Ovary (tissue), 9 donors: ENCODE data around the gene PDE7B. TPM values are rescaled to one million over a fixed set of nuclear protein-coding genes. Genes with fewer than 3 reads are reported as not detected.

Experiments used
- DNase-seq, 5 donors: peaks; one replicate each; pipeline ENCODE4 v3.0.0-alpha.2; 2019 to 2020
- H3K27ac ChIP-seq, 2 donors: fragments of 200-600 bp; one replicate each; pipeline versions ENCODE4 v1.5.1 to v1.8.0; 2019 to 2022
- H3K27me3 ChIP-seq: fragments of 200-600 bp; one replicate; pipeline ENCODE4 v1.8.0; 2022
- H3K36me3 ChIP-seq: fragments of 200-600 bp; sonication (generic); one replicate; pipeline ENCODE4 v1.5.1; 2019
- H3K4me1 ChIP-seq: one replicate; pipeline ENCODE4 v1.8.1; 2013; ENCODE audit warnings: mild to moderate bottlenecking, moderate library complexity; ENCODE audit not compliant: insufficient read depth
- H3K4me3 ChIP-seq: fragments of 200-600 bp; sonication (generic); one replicate; pipeline ENCODE4 v1.5.1; 2017
- H3K9me3 ChIP-seq, 2 donors: fragments of 200-600 bp in 1 of 2; sonication (generic) in 1 of 2; one replicate each; pipeline versions ENCODE4 v1.5.1 to v1.8.1; 2013 to 2019; ENCODE audit warnings: mild to moderate bottlenecking in 1 of 2, moderate library complexity in 1 of 2
- EP300 ChIP-seq: sonication (generic); formaldehyde crosslinking; IDR thresholded peaks from one replicate; pipeline ENCODE4 v1.6.1; 2017; ENCODE audit warnings: antibody characterized with exemption
- POLR2A ChIP-seq: fragments of 450-650 bp; IDR thresholded peaks from one replicate; pipeline ENCODE4 v1.6.1; 2017; ENCODE audit warnings: antibody characterized with exemption, mild to moderate bottlenecking, moderate library complexity
- WGBS, 3 donors: extraction: QIAGEN DNeasy Blood & Tissue Kit in 1 of 3; methylation state at CpG; one replicate each; pipeline versions ENCODE4 v1.1.5 to v1.1.7; 2013 to 2017; 5-methylcytosine and 5-hydroxymethylcytosine counted together
- intact Hi-C, 4 donors: fragments of 100-400 bp; cut with DNase I; formaldehyde crosslinking; loops; one replicate each; pipeline versions ENCODE4 v1.11.0 to v1.15.1; 2022 to 2023
- polyA plus RNA-seq, 2 donors: library from polyadenylated mRNA; stranded (reverse); fragments of 200-250 nt in 1 of 2; fragments of 350-450 nt in 1 of 2; fragmentation: Illumina TruSeq in 1 of 2; extraction: RNeasy Lipid Tissue Mini Kit (QIAGEN cat#74804) in 1 of 2; gene quantifications; one replicate each; pipeline ENCODE4 v1.2.3, GENCODE V29; 2013 to 2014
- total RNA-seq, 7 donors: library from RNA; depleted of rRNA in 2 of 7; stranded (reverse); fragments of >200 nt in 2 of 7; fragmentation: NEBNext Ultra II Directional in 3 of 7; extraction: Animal tissue kit (Norgen Biotek cat#: 25700) in 3 of 7; gene quantifications; one replicate each; pipeline versions ENCODE4 v1.1.0 to v1.2.4, GENCODE V29; 2016 to 2023
- TF ChIP-seq, protein P1 (sequence below), 3 donors: fragments of 450-650 bp in 2 of 3; fragments of 200-600 bp in 1 of 3; IDR thresholded peaks; one replicate each; pipeline versions ENCODE4 v1.5.1 to v1.8.0; 2016 to 2022; ENCODE audit warnings: antibody characterized with exemption in 3 of 3, mild to moderate bottlenecking in 1 of 3
- donor health status: DM: no; HTN: no; CAD: no; lungs with moderate emphysema.
- donor health status: DM: no; HTN: no; CAD: no.
- donor health status: Bipolar disorder and iron deficiency.
- donor health status: DM: yes; HTN: yes; CAD: no.
- donor health status: DM: no; HTN: no; CAD: no.
- donor health status: DM: yes; HTN: yes; CAD: no.

PDE7B gene
- total and polyA plus RNA-seq, 9 donors: 11.6 to 62.7 (median 21.6) TPM

DNA sequence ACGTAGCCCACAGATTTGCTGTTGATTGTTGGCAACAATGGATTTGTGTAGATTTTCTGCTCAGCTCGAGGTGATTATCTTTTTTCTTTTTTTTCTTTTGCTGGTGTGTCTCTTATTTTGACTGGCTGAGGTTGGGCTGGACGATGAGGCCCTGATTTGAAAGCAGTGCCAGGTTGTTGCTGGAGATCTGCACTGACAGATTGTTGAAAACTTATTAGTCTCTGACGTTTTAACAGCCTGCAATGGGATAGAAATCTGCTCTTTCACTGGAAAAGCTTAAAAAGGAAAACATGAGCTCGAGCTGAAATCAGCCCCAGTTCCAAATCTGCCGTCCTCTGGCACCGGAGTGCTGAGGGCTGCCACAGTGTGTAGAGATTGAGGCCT is 87.7 kb downstream of the PDE7B start:
- H3K27ac ChIP-seq: peak overlapping the region in 1 of 2 donors; percentile 84
- peak in 3 of 5 donors; percentile 18 to 46 (median 42) for DNase-seq
- peaks cover 6% of the 10 kb centered on the region for H3K4me1 ChIP-seq
- TF ChIP-seq POLR2A (no peak), EP300 (no peak)
- TF ChIP-seq, protein P1, sequence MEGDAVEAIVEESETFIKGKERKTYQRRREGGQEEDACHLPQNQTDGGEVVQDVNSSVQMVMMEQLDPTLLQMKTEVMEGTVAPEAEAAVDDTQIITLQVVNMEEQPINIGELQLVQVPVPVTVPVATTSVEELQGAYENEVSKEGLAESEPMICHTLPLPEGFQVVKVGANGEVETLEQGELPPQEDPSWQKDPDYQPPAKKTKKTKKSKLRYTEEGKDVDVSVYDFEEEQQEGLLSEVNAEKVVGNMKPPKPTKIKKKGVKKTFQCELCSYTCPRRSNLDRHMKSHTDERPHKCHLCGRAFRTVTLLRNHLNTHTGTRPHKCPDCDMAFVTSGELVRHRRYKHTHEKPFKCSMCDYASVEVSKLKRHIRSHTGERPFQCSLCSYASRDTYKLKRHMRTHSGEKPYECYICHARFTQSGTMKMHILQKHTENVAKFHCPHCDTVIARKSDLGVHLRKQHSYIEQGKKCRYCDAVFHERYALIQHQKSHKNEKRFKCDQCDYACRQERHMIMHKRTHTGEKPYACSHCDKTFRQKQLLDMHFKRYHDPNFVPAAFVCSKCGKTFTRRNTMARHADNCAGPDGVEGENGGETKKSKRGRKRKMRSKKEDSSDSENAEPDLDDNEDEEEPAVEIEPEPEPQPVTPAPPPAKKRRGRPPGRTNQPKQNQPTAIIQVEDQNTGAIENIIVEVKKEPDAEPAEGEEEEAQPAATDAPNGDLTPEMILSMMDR (IDR thresholded peaks at IDR 0.05): no peak
- no peaks in the 10 kb centered on the region for H3K27me3 ChIP-seq
- H3K9me3 ChIP-seq: no peaks in the 10 kb centered on the region
- intact Hi-C loops: no loop called here
- WGBS, 3 donors: 31 to 47% (median 37%) methylated on average over 7 of the region's 7 CpGs
- H3K36me3 ChIP-seq: no peaks in the 10 kb centered on the region
- H3K4me3 ChIP-seq: peak overlapping the region; percentile 0

DNA sequence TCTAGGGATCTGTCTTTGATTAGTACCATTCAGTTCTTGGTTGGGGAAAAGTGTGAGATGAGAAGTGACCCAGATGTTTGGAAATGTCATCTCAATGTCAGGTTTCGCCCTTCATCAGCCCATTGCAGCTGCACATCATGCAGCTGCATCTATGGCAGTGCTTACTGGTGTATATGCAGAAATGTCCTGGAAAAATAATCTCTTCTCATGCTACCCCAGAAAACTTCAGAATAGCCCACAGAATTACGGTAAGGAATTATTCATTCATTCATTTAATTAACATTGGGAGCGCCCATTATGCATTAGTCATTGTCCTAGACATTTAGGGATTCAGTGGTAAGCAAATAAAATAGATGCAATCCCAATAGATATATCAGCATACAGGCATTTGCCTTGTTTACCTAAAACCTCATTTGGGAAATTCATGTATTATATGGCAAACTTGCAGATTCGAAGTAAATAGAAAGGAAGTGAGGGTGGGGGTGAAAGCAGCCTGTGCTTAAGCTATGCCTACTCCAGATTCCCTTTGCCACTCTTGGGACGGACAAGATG is 89.2 kb downstream of the PDE7B start:
- 74 to 96% (median 95%) methylated on average over 5 of the region's 5 CpGs for WGBS, 3 donors
- Histone ChIP-seq H3K27ac (no peak overlapping the region), H3K36me3 (no peaks in the 10 kb centered on the region), H3K4me3 (no peak overlapping the region), H3K4me1 (peaks cover 6% of the 10 kb centered on the region), H3K9me3 (no peaks in the 10 kb centered on the region), H3K27me3 (no peaks in the 10 kb centered on the region)
- TF ChIP-seq EP300 (no peak), POLR2A (no peak)
- TF ChIP-seq, protein P1 (IDR thresholded peaks at IDR 0.05): no peak
- DNase-seq: no peak
- intact Hi-C loops: no loop called here

DNA sequence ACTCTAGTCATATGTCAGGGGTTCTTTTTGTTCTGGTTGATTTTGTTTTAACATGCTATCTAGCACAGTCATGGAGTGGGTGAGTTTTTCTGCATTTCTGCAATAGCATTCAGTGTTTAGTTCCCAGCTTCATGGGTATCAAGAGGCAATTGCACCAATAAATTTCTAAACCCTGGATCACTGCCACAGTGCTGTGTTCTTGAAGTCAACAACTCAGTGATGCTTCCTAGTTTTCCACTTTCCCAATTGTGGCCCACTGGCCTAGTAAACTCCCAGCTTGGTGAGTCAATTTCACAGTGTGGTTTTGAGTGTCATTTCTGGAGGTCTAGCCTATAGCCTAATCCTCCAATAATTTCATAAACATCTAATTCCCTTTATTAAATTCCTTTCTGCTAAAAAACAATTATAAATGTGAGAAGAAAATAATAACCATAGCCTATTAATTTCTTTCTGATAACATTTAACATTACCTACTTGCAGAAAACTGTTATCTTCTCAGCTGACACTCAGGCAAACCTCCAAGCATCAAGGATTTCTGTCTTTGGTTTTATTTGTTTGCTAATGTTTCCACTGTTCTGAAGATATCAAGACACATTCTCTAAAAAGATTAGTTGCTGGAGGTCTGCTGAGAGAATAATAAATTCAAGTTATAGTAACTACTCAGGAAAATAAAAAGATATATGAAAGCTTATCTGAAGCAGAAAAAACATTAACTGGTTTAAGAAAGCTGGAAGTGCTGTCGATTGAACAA is 89.9 kb downstream of the PDE7B start:
- WGBS, 3 donors: 46 to 56% (median 56%) methylated on average over 1 of the region's 1 CpG
- intact Hi-C loops: no loop called here
- Histone ChIP-seq H3K4me1 (peaks cover 4% of the 10 kb centered on the region), H3K4me3 (no peak overlapping the region), H3K27me3 (no peaks in the 10 kb centered on the region), H3K27ac (no peak overlapping the region), H3K36me3 (no peaks in the 10 kb centered on the region), H3K9me3 (no peaks in the 10 kb centered on the region)
- no peak for DNase-seq
- TF ChIP-seq POLR2A (no peak), EP300 (no peak)
- TF ChIP-seq, protein P1 (IDR thresholded peaks at IDR 0.05): no peak

GRCh38 chr6:135944120-135944519 is 92.6 kb downstream of the PDE7B start:
- intact Hi-C loops: no loop called here
- Histone ChIP-seq H3K27me3 (no peaks in the 10 kb centered on the region), H3K27ac (no peak overlapping the region), H3K4me1 (peaks cover 2% of the 10 kb centered on the region), H3K36me3 (no peaks in the 10 kb centered on the region), H3K4me3 (no peak overlapping the region), H3K9me3 (no peaks in the 10 kb centered on the region)
- 93 to 96% (median 93%) methylated on average over 6 of the region's 6 CpGs for WGBS, 3 donors
- TF ChIP-seq POLR2A (no peak), EP300 (no peak)
- TF ChIP-seq, protein P1 (IDR thresholded peaks at IDR 0.05): no peak
- no peak for DNase-seq
